Measurements from ENCODE around the gene HSPB7. TPM values are rescaled to one million over a fixed set of nuclear protein-coding genes. Genes with fewer than 3 reads are reported as not detected.
A peak's percentile ranks its signal among the peaks of the same experiment; 100 is the strongest.
"Not testable (repeated sequence)": the region's sequence is repeated elsewhere in the genome, so short reads cannot be mapped to it uniquely, and the experiment has no call there.

Gene HSPB7
- total RNA-seq, 1 experiment from 2014 or later, result 7.9 TPM

DNA sequence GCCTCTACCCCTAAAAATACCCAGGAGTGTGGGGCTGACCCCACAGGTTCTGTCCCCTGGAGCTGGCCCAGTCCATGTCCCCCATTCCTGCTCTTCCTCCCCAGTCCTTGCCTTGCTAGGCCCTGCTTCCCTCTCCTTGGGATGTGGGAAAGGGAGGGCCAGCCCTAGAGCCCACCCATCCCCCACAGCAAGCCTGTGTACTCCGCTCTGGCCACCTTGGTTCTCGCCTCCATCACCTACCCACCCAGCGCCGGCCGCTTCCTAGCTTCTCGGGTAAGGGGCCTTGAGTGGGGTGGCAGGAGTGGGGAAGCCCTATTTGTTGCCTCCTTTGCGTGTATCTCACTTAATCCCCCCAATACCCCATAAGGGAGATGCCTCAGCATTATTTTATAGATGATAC lies 32.5 kb upstream of the HSPB7 start:
- DNase-seq (ENCODE audit: low read depth), result no peak

DNA sequence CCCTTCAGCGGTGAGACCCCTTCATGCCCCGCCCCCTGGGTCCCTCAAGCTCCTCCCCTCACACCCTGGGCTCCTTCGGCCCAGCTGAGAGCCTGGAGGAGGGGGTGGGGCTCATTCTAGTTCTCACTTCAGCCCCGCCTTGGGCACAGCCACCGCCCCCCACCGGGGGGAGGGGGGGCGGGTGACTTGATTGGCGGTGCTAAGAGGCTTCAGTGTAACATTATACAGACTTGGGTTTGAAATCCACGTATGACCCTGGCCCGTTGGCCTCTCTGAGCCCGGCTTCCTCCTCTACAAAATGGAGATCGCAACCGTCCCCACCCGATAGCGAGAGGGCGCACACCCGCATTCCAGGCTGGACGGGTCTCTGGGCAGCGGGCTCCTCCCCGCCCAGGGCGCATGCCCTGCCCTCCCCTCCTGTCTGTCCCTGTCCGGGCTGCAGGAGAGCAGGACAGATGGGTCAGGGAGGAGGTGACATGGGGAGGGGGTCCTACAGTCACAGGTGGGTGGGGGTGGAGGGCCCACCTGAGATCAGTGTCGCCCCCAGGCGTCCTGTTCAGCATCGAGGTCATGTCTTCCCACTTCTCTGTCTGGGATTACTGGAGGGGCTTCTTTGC lies 30.8 kb upstream of the HSPB7 start:
- peak; percentile 30 for DNase-seq (ENCODE audit: low read depth)

DNA sequence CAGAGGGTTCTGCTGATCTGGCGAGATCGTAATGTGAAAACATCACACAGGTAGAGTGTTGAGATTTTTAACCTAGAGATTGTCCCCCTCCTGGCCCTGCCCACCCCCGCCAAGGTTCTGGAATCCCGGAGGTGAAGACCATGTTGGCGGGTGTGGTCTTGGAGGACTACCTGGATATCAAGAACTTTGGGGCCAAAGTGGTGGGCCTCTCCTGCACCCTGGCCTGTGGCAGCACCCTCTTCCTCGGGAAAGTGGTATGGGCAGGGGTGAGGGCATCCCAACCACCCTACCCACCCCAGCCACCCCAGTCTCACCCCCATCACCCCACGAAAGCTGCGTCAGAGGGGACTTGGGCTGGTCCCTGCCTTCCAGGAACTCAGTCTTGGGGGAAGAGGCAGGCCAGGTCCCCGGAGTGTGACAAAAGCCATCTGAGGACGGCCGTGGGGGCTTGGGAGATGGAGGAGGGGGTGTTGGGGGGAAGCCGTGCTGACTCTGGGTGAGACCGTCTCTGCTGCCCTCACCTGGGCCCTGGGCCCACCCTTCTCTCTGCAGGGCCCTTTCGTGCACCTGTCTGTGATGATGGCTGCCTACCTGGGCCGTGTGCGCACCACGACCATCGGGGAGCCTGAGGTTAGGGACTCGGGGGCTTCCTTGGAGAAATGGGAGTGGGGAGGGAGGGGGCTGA lies 30.1 kb upstream of the HSPB7 start:
- no peak for DNase-seq (ENCODE audit: low read depth)

DNA sequence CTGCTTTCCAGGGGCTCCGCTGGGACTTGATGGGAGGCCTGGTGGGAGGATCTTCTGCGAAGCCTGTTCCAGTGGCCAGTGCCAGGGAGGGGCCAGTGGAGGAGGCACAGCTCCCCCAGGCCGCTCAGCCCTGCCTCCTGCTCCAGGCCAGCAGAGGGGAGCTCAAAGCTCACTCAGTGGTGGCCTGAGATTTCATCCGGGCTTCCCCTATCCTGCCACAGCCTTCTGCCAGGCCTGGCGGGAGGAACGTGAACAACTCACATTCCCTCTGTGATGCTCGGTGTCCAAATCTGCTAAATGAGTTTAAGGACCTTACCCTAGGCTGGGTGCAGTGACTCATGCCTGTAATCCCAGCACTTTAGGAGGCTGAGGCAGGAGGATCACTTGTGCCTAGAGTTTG lies 29.0 kb upstream of the HSPB7 start:
- DNase-seq (ENCODE audit: low read depth), result peak; percentile 53

DNA sequence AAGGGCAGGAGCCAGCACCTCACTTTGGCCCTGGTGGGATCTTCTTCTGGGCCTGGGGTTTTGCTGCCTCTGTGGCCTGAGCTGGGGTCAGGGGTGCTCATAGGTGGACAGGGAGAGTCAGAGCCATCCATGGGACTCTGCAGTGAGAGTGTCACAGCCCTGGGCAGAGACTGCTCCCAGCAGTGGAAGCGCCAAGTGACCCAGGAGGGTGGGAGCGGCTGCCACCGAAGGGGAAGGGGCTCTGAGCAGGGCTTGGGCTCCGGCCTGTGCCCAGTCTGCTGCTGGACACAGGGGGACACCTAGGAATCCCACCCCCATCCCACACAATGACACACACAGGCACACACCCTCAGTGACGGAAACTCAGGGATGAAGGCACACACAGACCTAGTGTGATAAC lies 26.1 kb upstream of the HSPB7 start:
- DNase-seq (ENCODE audit: low read depth), result no peak

DNA sequence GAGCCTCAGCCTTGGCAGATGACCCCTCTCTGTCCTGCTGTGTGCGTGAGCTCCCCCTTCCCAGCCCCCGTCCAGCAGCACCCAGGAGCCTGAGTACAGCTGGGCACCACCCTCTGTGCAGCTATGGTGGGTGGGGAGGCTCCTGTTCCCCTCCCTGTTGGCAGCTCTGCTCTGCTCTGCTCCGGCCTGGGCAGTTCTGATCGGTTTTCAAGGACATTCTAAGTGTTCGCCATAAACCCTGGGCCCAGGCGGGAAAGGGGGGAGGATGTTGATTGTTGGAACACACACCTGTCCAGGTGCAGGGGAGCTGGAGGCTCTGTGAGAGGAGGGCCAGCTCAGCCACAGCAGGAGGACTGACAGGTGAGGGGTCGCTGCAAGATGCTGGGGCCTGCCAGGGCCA lies 25.7 kb upstream of the HSPB7 start, which contains the start of gene CLCNKB:
Gene CLCNKB, plus strand, starts transcription at position 262 of the 400 bp plus-strand sequence. CDS start 711 bp downstream, outside the sequence.
- no peak for DNase-seq (ENCODE audit: low read depth)

DNA sequence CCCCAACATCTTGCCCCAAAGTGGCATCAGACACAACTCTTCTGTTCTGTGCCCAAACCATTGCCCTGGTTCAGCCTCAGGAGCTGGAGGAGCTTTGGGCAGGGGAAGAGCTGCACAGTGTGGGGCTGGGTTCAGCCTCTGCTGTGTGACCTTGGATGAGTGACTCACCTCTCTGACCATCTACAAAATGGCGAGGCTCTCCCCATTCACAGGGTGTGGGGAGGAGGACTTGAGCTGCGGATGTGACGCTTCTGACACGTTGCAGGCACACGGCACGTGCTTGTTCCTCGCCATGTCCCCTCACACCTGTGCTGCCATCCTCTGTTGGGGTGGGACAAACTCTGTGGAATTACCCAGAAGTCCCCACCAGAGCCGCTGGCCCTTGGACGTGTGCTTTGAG lies 24.8 kb upstream of the HSPB7 start:
- DNase-seq (ENCODE audit: low read depth), result not testable (repeated sequence)

DNA sequence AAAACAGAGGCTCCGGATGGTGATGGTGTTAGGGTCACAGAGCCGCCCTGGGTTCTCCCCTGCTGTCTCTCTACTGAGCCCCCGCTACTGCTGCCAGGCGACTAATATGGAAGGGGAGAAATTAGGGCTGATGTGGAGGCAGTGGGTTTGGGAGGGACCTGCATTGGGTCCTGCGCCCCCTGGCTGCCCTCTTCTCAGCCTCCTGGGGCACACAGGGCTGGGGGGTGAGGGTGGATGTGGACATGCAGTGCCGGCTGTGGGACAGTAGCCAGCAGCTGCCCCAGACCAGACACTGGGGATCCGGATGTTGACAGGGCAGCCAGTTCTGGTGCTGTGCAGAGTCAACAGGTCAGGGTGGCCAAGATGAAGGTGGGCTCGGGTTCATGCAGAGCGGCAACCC lies 24.3 kb upstream of the HSPB7 start:
- no peak for DNase-seq (ENCODE audit: low read depth)

DNA sequence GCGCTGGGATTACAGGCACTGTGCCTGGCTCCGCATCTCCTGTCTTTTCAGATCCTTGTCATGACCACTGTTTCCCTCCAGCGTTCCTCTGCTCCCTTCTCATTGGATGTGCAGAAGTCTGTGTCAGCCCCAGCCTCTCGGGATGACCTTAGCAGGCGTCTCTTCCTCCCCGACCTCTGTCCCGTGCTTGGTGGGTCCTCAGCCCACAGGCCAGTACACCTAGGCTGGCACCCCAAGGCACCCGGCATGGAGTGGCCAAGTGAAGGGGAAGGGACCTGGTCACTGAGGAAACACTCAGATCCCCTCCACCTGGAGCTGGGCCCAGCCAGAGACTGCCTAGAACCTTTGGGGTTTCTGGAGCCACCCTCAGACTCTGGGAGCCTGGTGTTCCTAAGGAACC lies 23.4 kb upstream of the HSPB7 start:
- no peak for DNase-seq (ENCODE audit: low read depth)

DNA sequence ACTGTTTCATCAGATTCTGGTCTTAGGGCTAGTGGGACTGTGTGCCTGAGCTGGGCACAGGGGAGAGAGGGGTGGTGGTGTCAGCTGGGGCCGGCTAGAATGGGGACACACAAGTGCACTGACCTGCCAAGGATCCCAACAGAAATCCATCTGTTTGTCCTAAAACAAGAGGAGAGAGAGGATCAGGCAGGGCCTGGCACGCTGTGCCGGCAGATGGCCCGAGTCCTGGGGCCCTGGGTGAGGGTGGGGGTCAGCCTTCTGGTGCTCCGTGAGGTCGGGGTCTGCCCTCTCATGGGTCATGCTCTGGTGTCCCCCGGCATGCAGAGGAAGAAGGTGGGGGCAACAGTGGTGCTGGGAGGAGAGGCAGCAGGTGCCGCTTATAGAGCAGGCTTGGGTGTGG lies 22.0 kb upstream of the HSPB7 start:
- DNase-seq (ENCODE audit: low read depth), result not testable (repeated sequence)

DNA sequence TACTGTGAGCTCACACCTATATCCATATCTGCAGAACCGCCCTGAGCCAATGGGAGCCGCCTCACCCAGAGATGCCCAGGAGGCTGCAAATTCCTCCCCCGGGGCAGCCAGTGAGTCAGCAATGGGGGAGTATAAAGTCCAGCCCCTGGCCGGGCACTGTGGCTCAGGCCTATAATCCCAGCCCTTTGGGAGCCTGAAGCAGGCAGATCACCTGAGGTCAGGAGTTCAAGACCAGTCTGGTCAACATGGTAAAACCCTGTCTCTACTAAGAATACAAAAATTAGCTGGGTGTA lies 20.7 kb upstream of the HSPB7 start:
- no peak for DNase-seq (ENCODE audit: low read depth)

DNA sequence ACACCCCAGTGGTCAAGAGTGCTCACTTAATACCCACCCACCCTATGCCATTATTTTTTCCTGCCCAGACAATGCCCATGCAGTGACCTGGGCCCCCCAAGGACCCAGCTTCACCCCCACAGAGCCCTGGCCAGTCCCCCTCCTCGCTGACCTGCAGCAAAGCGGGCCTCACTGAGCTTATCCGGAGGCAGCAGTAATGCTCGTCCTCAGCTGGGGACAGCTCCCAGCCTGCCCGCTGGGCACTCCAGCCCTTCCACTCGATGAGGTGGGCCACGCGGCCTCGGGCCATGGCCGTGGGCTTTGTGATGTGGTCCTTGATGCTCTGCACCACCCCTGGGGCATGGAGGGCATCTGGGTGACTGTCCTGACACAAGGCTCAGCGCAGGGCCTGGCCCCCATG lies 18.6 kb upstream of the HSPB7 start:
- not testable (repeated sequence) for DNase-seq (ENCODE audit: low read depth)

DNA sequence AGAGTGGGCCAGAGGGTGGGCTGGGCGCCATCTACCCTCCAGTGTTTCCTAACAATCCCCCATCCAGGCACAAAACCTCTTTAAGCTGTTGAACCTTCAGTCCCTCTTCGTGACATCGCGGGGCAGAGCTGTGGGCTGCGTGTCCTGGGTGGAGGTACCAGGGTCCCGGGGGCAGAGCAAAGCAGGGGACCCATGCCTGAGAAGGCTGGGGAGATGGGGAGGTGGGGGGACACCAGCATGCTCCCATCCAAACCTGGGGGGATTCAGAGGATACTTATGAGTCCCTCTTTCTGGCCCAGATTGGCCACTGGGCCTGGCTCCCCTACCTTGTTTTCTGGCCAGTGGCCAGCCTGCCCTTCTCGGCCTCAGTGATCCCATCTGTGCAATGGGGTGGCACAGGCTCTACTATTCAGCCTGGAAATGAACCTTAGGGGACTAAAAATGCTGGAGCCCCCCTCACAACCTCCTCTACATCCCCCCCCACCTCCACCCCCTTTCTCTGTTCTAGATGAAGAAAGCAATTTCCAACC lies 15.3 kb upstream of the HSPB7 start:
- not testable (repeated sequence) for DNase-seq (ENCODE audit: low read depth)

DNA sequence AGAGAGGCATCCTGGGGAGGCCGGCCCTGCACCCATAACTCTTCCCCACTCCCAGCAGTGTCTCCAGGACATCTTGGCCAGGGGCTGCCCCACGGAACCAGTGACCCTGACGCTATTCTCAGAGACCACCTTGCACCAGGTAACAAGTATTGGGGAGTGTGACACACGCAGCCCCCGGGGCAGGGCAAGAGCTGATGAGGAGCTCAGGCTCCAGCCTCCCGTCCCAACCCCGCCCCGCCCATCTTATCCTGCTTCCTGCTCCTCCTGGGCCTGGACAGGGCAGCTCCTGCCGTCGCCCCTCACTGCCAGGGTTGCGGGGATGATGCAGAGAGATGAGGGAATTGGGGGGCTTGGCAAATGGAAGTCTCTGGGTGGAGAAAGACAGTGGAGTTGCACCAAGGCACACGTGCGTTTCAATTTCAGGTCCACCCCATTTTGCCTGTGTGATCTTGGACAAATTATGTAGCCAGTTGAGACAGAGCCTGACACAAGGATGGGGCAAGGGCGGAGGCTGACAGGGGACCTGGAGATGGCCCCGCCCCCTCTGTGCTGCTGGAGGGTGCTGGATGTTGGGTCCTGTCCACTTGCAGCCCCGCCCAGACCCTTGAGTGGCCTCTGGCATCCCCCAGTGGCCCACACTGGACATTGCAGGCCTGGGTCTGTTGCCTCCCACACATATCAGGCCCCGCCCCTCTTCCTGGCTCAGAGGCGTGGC lies 14.7 kb upstream of the HSPB7 start:
- DNase-seq (ENCODE audit: low read depth), result peak; percentile 85

DNA sequence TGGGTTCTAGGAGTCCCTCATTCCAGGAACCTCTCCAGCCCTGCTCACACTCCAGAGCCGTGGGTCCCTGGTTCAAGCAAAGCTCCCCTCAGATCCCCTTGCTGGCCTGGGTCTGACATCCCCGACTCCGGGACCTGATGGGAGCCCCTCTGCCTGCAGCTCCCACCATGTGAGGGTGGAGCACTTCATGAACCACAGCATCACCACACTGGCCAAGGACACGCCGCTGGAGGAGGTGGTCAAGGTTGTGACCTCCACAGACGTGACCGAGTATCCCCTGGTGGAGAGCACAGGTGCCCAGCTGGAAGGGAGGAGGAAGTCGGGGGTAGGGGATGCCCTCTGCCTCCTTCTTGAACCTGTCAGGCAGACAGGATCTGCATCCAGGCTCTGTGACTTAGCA lies 13.7 kb upstream of the HSPB7 start:
- no peak for DNase-seq (ENCODE audit: low read depth)

DNA sequence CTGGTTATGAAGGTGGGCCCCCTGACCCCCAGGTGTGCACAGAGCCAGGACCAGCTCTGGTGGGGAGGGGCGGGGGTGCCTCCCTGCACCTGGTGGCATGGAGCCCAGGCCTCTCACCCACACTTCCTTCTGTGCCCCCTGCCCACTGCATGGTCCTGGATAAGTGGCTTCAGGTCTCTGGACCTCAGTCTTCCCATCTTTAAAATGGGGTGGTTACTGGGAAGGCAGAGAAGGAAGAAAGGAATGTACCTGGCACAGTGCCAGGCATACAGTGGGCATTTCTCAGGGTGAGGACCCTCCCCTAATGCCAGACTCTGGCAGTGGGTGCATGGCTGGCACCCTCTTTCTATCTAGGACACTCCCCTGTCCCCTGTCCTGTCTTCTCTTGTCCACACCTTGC lies 11.4 kb upstream of the HSPB7 start:
- no peak for DNase-seq (ENCODE audit: low read depth)

DNA sequence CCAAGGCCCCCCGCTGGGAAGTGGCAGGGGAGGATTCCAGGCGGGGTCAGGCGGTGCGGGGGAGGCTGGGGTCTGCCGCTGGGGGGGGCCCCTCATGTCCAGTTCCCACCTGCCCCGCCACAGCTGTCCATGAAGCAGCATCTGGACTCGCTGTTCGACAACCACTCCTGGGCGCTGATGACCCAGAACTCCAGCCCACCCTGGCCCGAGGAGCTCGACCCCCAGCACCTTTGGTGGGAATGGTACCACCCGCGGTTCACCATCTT lies 11.1 kb upstream of the HSPB7 start:
- not testable (repeated sequence) for DNase-seq (ENCODE audit: low read depth)

DNA sequence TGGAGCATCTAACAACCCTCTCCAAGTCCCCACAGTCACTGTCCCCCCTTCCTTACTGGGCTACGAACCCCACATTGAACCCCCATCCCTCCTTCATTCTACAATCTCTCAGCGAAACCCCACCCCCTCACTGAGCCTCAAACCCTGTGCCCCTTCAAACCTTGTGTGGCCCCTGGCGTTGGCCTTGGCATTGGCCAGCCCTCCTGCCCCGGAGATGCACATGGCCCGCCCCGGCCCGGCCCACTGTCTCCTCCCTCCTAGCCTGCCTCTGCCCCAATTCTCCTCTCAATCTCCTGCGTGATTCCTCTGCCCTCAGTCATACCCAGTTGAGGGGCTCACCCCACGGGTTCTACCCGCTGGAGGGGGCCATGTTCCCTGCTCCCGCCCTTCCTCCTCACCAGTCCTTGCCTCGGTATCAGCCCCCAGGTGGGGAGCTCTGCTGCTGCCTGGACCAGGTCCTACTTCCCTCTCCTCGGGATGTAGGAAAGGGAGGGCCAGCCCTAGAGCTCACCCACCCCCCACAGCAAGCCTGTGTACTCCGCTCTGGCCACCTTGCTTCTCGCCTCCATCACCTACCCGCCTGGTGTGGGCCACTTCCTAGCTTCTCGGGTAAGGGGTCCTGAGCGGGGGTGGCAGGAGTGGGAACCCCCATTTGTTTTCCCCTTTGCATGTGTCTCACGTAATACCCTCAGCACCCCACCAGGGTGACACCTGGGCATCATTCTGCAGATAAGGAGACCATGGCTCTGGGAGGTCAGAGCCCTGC lies 10.6 kb upstream of the HSPB7 start:
- no peak for DNase-seq (ENCODE audit: low read depth)

DNA sequence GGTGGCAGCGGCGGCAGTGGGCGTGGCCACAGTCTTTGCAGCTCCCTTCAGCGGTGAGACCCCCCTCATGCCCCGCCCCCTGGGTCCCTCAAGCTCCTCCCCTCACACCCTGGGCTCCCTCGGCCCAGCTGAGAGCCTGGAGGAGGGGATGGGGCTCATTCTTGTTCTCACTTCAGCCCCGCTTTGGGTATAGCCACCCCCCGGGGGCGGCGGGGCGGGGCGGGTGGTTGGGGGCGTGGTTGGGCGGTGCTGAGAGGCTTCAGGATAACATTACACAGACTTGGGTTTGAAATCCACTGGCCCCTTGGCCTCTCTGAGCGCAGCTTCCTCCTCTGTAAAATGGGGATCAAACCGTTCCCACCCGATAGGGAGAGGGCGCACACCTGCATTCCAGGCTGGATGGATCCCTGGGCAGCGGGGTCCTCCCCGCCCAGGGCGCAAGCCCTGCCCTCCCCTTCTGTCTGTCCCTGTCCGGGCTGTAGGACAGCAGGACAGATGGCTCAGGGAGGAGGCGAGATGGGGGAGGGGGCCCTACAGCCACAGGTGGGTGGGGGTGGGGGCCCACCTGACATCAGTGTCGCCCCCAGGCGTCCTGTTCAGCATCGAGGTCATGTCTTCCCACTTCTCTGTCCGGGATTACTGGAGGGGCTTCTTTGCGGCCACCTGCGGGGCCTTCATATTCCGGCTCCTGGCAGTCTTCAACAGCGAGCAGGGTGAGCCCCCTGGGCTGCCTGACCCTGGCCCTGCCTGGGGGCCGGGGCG lies 9.1 kb upstream of the HSPB7 start:
- DNase-seq (ENCODE audit: low read depth), result no peak

DNA sequence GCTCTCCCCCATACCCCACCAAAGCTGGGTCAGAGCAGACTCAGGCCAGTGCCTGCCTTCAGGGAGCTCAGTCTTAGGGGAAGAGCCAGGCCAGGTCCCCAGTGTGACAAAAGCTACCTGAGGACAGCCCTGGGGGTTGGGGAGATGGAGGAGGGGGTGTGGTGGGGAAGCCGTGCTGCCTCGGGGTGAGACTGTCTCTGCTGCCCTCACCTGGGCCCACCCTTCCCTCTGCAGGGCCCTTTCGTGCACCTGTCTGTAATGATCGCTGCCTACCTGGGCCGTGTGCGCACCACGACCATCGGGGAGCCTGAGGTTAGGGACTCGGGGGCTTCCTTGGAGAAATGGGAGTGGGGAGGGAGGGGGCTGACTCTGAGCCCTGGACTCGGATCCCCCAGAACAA lies 8.5 kb upstream of the HSPB7 start:
- DNase-seq (ENCODE audit: low read depth), result not testable (repeated sequence)

DNA sequence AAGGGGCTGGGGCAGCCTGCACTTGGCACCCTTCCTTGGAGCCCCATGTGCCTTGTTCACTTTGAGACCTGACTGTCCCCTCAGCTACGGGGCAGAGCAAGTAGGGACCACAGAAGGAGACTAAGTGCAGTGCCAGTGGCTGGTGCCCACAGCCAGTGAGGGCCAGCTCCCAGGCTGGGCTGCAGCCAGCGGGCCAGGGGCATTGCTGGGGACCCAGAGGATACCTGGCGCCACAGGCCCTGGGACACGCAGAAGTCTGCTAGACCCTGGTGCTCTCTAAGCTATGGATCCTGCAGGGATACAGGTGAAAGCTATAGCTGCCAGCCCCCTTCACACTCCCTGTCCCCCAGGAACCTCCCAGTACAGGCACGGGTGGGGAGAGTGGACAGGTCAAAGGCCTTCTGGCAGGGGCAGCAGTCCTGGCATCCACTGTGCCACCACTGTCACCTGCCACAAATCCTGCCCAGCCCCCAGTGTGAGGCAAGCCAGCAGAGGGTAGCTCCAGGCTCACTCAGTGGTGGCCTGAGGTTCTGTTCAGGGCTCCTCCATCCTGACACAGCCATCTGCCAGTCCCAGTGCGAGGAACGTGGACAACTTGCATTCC lies 5.3 kb upstream of the HSPB7 start:
- DNase-seq (ENCODE audit: low read depth), result no peak
